Transverse colon (tissue), 4 donors: Measurements from ENCODE around the gene ANKRD11. TPM values are rescaled to one million over a fixed set of nuclear protein-coding genes. Genes with fewer than 3 reads are reported as not detected.
"Not testable (repeated sequence)": the region's sequence is repeated elsewhere in the genome, so short reads cannot be mapped to it uniquely, and the experiment has no call there.

Source experiments
- DNase-seq: peaks from one replicate; pipeline ENCODE4 v3.0.0-alpha.2; 2019
- H3K27ac ChIP-seq, 4 donors: fragments of 200-600 bp; sonication (generic); 2 replicates each; pipeline ENCODE4 v1.5.1; 2016 to 2018; ENCODE audit warnings: inconsistent platforms in 4 of 4
- H3K27me3 ChIP-seq: fragments of 200-600 bp; sonication (generic); 2 replicates; pipeline ENCODE4 v1.5.1; 2017; ENCODE audit warnings: inconsistent platforms
- H3K36me3 ChIP-seq, 4 donors: fragments of 200-600 bp; sonication (generic); 2 replicates each; pipeline ENCODE4 v1.5.1; 2017 to 2019; ENCODE audit warnings: inconsistent platforms in 4 of 4
- H3K4me1 ChIP-seq, 4 donors: fragments of 200-600 bp; sonication (generic); 2 replicates each; pipeline ENCODE4 v1.5.1; 2017 to 2020; ENCODE audit warnings: inconsistent platforms in 4 of 4
- H3K4me3 ChIP-seq, 4 donors: fragments of 200-600 bp; sonication (generic); 1 replicate in 1 of 4; 2 replicates in 3 of 4; pipeline versions ENCODE4 v1.5.1 to v1.6.1; 2017 to 2019; ENCODE audit warnings: inconsistent platforms in 4 of 4
- H3K9me3 ChIP-seq, 2 donors: fragments of 200-600 bp; sonication (generic); 2 replicates each; pipeline ENCODE4 v1.5.1; 2017 to 2019; ENCODE audit warnings: inconsistent platforms in 2 of 2
- EP300 ChIP-seq: sonication (generic); formaldehyde crosslinking; IDR thresholded peaks from one replicate; pipeline ENCODE4 v1.6.1; 2017; ENCODE audit warnings: antibody characterized with exemption, low read depth
- POLR2A ChIP-seq: fragments of 450-650 bp; IDR thresholded peaks from one replicate; pipeline ENCODE4 v1.6.1; 2016; ENCODE audit warnings: antibody characterized with exemption, mild to moderate bottlenecking, moderate library complexity
- POLR2AphosphoS5 ChIP-seq, 3 donors: sonication (generic); formaldehyde crosslinking; IDR thresholded peaks; one replicate each; pipeline ENCODE4 v1.6.1; 2016; ENCODE audit warnings: antibody characterized with exemption in 3 of 3
- WGBS, 2 donors: methylation state at CpG; one replicate each; pipeline ENCODE4 v1.1.5; 2018; ENCODE audit warnings: low coverage in 1 of 2; 5-methylcytosine and 5-hydroxymethylcytosine counted together
- in situ Hi-C, 4 donors: fragments of 200-750 bp; cut with MboI; loops; one replicate each; pipeline versions ENCODE4 v1.15.0 to v1.15.1; 2017; ENCODE audit warnings: low sequenced_read_pairs in 3 of 4, low pct_ligation_motif_present in 1 of 4, low pct_unique_long_range_greater_than_20kb in 1 of 4
- intact Hi-C: fragments of 100-400 bp; cut with DNase I; formaldehyde crosslinking; loops from one replicate; pipeline ENCODE4 v1.15.1; 2023; ENCODE audit warnings: low total_unique reads
- total RNA-seq, 4 donors: library from RNA; depleted of rRNA; stranded (reverse); fragments of >200 nt; gene quantifications; one replicate each; pipeline ENCODE4 v1.1.0, GENCODE V29; 2016
- TF ChIP-seq, protein P1 (sequence below), 5 experiments: fragments of 200-600 bp in 3 of 5; fragments of 450-650 bp in 2 of 5; sonication (generic) in 3 of 5; IDR thresholded peaks; 1 replicate in 2 of 5; 2 replicates in 3 of 5; pipeline ENCODE4 v1.5.1; 2016 to 2017; ENCODE audit warnings: antibody characterized with exemption in 5 of 5, inconsistent platforms in 3 of 5, mild to moderate bottlenecking in 2 of 5, moderate library complexity in 1 of 5

Gene ANKRD11
- total RNA-seq, 4 donors from 2014 or later, result 109 to 281 (median 142) TPM

GRCh38 chr16:89364606-89365005, 125.8 kb downstream of the ANKRD11 start:
- 70 to 100% methylated on average over 1 to 8 of the region's 8 CpGs for WGBS, 2 donors

DNA sequence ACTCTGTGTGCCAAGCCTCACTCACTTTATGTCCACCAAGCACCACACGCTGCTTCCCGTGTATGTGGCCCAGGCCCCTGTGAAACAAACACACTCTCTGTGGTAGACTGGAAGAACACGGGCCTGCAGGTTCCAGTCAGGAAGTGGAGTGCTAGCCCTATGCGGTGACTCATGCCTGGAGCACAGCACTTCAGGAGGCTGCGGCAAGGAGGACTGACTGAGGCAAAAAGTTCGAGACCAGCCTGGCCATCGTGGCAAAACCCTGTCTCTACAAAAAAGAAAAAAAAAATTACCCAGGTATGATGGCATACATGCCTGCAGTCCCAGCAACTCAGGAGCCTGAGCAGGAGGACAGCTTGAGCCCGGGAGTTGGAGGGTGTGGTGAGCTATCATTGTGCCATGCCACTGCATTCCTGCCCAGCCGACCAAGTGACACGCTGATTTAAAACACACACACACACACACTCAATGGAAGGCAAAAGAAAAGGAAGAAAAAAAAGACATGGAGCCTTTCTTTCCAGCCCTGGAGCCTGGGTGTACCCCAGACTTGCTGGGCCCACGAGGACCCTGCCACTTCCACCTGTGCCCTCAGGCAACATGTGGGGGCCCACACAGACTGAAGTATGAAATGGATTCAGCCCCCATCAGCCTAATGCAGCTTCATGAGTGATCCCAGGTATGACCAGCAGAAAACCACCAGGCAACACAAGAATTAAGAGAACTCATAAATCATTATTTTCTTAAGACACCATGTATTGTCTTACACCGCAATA, 126.6 kb downstream of the ANKRD11 start:
- WGBS, 2 donors, result 23 to 49% methylated on average over 6 to 12 of the region's 12 CpGs
- Histone ChIP-seq H3K4me1 (peaks cover 27 to 75% (median 45%) of the 10 kb centered on the region in 4 donors), H3K4me3 (no peak overlapping the region), H3K27ac (peak overlapping the region in 1 of 4 donors; percentile 9), H3K27me3 (no peaks in the 10 kb centered on the region), H3K9me3 (no peaks in the 10 kb centered on the region), H3K36me3 (no peaks in the 10 kb centered on the region)
- peak; percentile 51 for DNase-seq
- TF ChIP-seq POLR2A (no peak), POLR2AphosphoS5 (IDR thresholded peaks at IDR 0.05) (no peak), EP300 (no peak)
- TF ChIP-seq, protein P1, sequence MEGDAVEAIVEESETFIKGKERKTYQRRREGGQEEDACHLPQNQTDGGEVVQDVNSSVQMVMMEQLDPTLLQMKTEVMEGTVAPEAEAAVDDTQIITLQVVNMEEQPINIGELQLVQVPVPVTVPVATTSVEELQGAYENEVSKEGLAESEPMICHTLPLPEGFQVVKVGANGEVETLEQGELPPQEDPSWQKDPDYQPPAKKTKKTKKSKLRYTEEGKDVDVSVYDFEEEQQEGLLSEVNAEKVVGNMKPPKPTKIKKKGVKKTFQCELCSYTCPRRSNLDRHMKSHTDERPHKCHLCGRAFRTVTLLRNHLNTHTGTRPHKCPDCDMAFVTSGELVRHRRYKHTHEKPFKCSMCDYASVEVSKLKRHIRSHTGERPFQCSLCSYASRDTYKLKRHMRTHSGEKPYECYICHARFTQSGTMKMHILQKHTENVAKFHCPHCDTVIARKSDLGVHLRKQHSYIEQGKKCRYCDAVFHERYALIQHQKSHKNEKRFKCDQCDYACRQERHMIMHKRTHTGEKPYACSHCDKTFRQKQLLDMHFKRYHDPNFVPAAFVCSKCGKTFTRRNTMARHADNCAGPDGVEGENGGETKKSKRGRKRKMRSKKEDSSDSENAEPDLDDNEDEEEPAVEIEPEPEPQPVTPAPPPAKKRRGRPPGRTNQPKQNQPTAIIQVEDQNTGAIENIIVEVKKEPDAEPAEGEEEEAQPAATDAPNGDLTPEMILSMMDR (IDR thresholded peaks at IDR 0.05), result no peak
- intact Hi-C loops (no loop called here), in situ Hi-C loops (no loop called here)

More at GRCh38 chr16:89364606-89365005, 125.8 kb downstream of the ANKRD11 start:
- in situ Hi-C loops (no loop called here), intact Hi-C loops (no loop called here)
- Histone ChIP-seq H3K9me3 (no peaks in the 10 kb centered on the region), H3K36me3 (no peaks in the 10 kb centered on the region), H3K4me3 (no peak overlapping the region), H3K27me3 (no peaks in the 10 kb centered on the region), H3K27ac (no peak overlapping the region), H3K4me1 (peaks cover 29 to 75% (median 45%) of the 10 kb centered on the region in 4 donors)
- TF ChIP-seq POLR2A (no peak), POLR2AphosphoS5 (IDR thresholded peaks at IDR 0.05) (no peak), EP300 (no peak)
- TF ChIP-seq, protein P1 (IDR thresholded peaks at IDR 0.05), result no peak
- DNase-seq, result no peak

- 80 to 89% methylated on average over 4 to 13 of the region's 14 CpGs for WGBS, 2 donors
- H3K9me3 ChIP-seq, H3K4me3 ChIP-seq, intact Hi-C loops, DNase-seq, H3K36me3 ChIP-seq, H3K27me3 ChIP-seq, in situ Hi-C loops: not testable (repeated sequence)
- H3K4me1 ChIP-seq, result peaks cover 29 to 79% (median 49%) of the 10 kb centered on the region in 4 donors
- H3K27ac ChIP-seq, result peak overlapping the region in 1 of 4 donors; percentile 40
Measured at GRCh38 chr16:89362540-89363223, 127.7 kb downstream of the ANKRD11 start.

DNA sequence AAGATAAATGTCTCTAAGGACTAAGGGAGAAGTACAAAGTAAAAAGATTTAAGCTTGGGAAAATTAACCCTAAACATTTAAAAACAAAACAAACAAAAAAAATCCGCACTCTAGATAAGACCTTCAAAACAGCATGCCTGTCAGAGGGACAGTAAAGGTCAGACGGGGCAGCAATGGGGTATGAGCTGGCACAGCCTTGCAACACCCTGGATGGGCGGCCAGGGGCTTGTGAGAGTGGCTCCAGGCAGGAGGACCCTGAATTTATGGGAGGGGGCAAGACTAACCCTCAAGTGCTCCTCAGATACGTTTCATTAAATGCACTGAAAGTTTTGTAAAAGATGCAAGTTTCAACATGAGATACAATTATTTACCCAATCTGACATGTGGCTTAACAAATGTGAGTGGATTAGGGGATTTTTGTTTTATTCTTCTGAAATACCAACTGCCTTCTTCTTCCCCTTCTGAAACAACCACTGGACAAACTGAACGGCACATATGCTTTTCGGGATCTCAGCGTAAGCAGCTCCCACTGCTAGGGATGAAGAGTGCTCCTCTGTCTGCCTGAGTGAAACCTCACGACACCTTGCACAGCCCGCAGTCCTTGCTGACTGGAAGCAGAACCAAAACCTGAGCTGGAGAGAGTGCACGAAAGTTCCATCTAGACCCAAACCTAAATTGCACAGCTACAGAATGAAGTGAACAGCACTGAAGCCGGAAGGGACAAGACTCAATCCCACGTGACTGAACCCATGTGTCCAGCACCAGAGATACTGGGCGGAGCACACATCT, 128.4 kb downstream of the ANKRD11 start:
- H3K4me1 ChIP-seq, result peaks cover 31 to 84% (median 56%) of the 10 kb centered on the region in 4 donors

More for the DNA sequence above, 128.4 kb downstream of the ANKRD11 start:
- intact Hi-C loops (no loop called here), in situ Hi-C loops (no loop called here)
- TF ChIP-seq EP300 (no peak), POLR2A (no peak), POLR2AphosphoS5 (IDR thresholded peaks at IDR 0.05) (no peak)
- TF ChIP-seq, protein P1 (IDR thresholded peaks at IDR 0.05), result no peak
- Histone ChIP-seq H3K36me3 (no peaks in the 10 kb centered on the region), H3K4me3 (no peak overlapping the region), H3K27me3 (no peaks in the 10 kb centered on the region), H3K9me3 (no peaks in the 10 kb centered on the region), H3K27ac (peak overlapping the region in 1 of 4 donors; percentile 40)
- no peak for DNase-seq
- 66 to 67% methylated on average over 11 to 13 of the region's 13 CpGs for WGBS, 2 donors
